Type B pancreatic cell (in vitro differentiated cells): ENCODE results near the gene KIF2B. TPM values are rescaled to one million over a fixed set of nuclear protein-coding genes. Genes with fewer than 3 reads are reported as not detected.

Source experiments
- DNase-seq: peaks from one replicate; pipeline ENCODE4 v3.0.0; 2021; ENCODE audit warnings: mixed read lengths; ENCODE audit not compliant: unreplicated experiment; ENCODE audit errors: extremely low spot score
- H3K27ac Mint-ChIP-seq: 2 replicates; pipeline ENCODE4 v1.8.0; 2021; ENCODE audit warnings: mild to moderate bottlenecking, mixed read lengths
- H3K27me3 Mint-ChIP-seq: 2 replicates; pipeline ENCODE4 v1.8.0; 2021; ENCODE audit warnings: mixed read lengths
- H3K36me3 Mint-ChIP-seq: 2 replicates; pipeline ENCODE4 v1.8.0; 2021; ENCODE audit warnings: mixed read lengths
- H3K4me1 Mint-ChIP-seq: one replicate; pipeline ENCODE4 v1.8.0; 2021; ENCODE audit warnings: mixed read lengths; ENCODE audit not compliant: unreplicated experiment
- H3K4me3 Mint-ChIP-seq: 2 replicates; pipeline ENCODE4 v1.8.0; 2021; ENCODE audit warnings: mild to moderate bottlenecking, mixed read lengths
- H3K9me3 Mint-ChIP-seq: 2 replicates; pipeline ENCODE4 v1.8.0; 2021; ENCODE audit warnings: mixed read lengths
- total RNA-seq: library from RNA; stranded (reverse); gene quantifications from 2 replicates; pipeline ENCODE4 v1.2.1, GENCODE V29; 2021; ENCODE audit warnings: low replicate concordance
- TF ChIP-seq, protein P1 (sequence below): fragments of 200-600 bp; sonication (generic); conservative IDR thresholded peaks from 2 replicates; pipeline ENCODE4 v1.5.0; 2021; ENCODE audit warnings: antibody characterized with exemption, mild to moderate bottlenecking

Gene KIF2B
- total RNA-seq, 1 donor from 2014 or later = not detected

DNA sequence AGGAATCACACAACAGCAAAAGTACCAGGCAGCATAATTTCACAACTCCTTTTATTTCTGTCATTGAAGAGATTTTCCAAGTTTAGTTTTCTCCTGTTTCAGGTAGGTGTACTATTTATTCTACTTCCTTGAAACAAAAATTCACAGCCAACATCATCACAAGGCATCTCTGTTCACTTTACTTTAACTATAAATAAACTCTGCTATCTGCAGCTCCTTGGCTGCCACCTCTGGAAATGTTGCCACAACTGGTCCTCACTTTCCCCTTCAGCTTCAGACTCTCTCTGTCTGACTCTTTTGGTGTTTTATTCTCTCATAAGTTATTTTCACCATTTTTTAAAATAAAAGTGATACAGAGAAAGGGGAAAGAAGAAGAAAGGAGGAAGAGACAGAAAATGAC lies 27.9 kb upstream of the KIF2B start:
- Mint-ChIP-seq H3K27me3 (peaks cover 3% of the 10 kb centered on the region), H3K27ac (no peak overlapping the region), H3K4me3 (no peak overlapping the region), H3K9me3 (no peaks in the 10 kb centered on the region), H3K4me1 (no peaks in the 10 kb centered on the region), H3K36me3 (no peaks in the 10 kb centered on the region)
- no peak for DNase-seq
- TF ChIP-seq, protein P1, sequence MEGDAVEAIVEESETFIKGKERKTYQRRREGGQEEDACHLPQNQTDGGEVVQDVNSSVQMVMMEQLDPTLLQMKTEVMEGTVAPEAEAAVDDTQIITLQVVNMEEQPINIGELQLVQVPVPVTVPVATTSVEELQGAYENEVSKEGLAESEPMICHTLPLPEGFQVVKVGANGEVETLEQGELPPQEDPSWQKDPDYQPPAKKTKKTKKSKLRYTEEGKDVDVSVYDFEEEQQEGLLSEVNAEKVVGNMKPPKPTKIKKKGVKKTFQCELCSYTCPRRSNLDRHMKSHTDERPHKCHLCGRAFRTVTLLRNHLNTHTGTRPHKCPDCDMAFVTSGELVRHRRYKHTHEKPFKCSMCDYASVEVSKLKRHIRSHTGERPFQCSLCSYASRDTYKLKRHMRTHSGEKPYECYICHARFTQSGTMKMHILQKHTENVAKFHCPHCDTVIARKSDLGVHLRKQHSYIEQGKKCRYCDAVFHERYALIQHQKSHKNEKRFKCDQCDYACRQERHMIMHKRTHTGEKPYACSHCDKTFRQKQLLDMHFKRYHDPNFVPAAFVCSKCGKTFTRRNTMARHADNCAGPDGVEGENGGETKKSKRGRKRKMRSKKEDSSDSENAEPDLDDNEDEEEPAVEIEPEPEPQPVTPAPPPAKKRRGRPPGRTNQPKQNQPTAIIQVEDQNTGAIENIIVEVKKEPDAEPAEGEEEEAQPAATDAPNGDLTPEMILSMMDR = no peak

DNA sequence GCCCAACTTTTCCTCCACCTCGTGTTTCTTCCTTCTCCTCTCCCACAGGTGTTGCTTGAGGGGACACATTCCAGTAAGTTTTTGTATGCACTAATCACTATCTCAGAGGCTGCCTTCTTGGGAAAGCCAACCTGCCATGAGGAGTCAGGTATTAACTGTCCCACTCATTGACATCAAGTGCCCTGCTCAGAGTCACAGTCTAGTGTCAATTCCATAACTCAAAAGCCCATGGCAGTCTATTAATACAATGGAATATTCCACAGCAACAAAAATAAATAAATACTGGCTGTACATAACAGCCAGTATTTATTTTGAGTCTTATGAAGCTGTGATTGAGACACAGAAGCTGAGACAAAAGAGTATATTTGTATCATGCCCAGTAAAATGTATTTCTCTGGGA lies 26.1 kb upstream of the KIF2B start:
- H3K4me1 Mint-ChIP-seq = no peaks in the 10 kb centered on the region
- no peak for DNase-seq
- no peak overlapping the region for H3K27ac Mint-ChIP-seq
- no peaks in the 10 kb centered on the region for H3K36me3 Mint-ChIP-seq
- H3K9me3 Mint-ChIP-seq = no peaks in the 10 kb centered on the region
- H3K27me3 Mint-ChIP-seq = peaks cover 3% of the 10 kb centered on the region
- TF ChIP-seq, protein P1 = no peak
- H3K4me3 Mint-ChIP-seq = no peak overlapping the region

DNA sequence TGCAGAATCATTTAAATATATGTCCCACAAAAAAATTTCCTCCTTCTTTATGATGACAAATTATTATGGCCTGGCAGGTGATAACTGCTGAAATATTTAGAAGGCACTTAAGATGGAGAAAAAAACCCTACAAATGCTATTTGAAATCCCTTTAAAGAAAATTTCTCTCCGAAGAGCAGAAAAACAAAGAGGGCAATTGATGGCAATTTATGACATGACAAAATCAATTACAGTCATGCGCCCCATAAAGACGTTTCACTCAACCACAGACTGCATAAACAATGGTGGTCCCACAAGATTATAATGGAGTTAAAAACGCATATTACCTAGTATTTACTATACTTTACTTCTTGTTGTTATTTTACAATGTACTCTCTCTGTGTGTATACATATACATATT lies 25.2 kb upstream of the KIF2B start:
- Mint-ChIP-seq H3K9me3 (no peaks in the 10 kb centered on the region), H3K27ac (no peak overlapping the region), H3K36me3 (no peaks in the 10 kb centered on the region), H3K27me3 (peaks cover 3% of the 10 kb centered on the region), H3K4me3 (no peak overlapping the region), H3K4me1 (no peaks in the 10 kb centered on the region)
- no peak for DNase-seq
- TF ChIP-seq, protein P1 = no peak

DNA sequence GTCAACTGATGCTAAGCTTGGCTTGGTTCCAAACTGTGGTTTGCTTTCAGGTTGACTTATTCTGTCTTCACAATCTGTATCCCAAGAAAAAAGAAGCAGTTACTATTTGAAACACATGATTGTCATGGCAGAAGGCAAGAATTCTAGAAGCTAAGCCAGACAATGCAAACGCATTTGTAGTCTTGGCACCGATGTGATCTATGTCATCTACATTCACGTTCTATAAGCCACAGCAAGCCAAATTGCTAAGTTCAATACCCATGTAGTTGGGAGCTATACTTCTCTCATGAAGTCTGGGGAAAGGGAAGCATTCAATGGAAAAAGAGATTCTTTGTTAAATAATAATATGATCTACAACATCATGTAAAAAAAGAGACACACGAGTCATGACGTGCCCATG lies 18.3 kb upstream of the KIF2B start:
- no peaks in the 10 kb centered on the region for H3K9me3 Mint-ChIP-seq
- TF ChIP-seq, protein P1 = no peak
- H3K4me1 Mint-ChIP-seq = no peaks in the 10 kb centered on the region
- H3K4me3 Mint-ChIP-seq = no peak overlapping the region
- no peaks in the 10 kb centered on the region for H3K27me3 Mint-ChIP-seq
- H3K27ac Mint-ChIP-seq = no peak overlapping the region
- DNase-seq = no peak
- H3K36me3 Mint-ChIP-seq = no peaks in the 10 kb centered on the region

DNA sequence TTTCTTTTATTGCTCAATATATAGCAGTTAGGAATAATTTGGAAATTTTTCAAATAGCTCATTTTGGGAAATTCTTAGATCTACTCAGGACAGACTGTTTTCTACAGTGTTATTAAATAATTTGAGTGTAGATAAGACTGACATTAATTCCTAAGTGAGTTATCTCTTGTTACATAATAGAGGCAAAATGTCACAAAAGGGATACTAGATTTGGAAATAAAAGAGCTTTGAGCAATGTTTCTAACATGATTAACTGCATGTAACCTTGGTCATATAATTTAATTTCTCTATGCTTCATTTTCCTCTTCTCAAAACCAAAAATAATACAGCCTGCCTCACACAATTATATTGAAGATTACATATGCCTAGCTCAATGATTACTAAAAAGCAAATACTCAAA lies 16.3 kb upstream of the KIF2B start:
- H3K9me3 Mint-ChIP-seq = no peaks in the 10 kb centered on the region
- no peaks in the 10 kb centered on the region for H3K36me3 Mint-ChIP-seq
- no peaks in the 10 kb centered on the region for H3K4me1 Mint-ChIP-seq
- H3K27ac Mint-ChIP-seq = no peak overlapping the region
- no peaks in the 10 kb centered on the region for H3K27me3 Mint-ChIP-seq
- no peak for DNase-seq
- H3K4me3 Mint-ChIP-seq = no peak overlapping the region
- TF ChIP-seq, protein P1 = no peak

DNA sequence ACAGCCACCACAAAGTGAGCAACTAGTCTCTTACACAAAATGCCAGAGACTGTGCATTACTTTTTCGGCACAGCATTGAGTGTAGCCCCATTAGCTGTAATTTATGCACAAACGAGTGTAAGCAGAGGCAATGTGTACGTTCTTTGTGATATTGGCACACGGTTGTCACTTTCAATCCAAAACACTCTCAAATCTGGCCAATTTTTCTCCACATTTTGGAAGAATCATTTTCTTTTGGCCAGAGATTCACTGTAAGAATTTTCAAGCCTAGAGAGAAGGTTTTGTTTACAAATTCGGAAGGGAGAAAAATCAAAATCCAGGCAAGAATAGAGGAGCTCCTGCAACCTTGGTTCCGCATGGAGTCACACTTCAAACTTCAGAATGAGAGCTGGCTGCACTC lies 15.4 kb upstream of the KIF2B start:
- no peak overlapping the region for H3K4me3 Mint-ChIP-seq
- H3K27ac Mint-ChIP-seq = no peak overlapping the region
- no peak for DNase-seq
- TF ChIP-seq, protein P1 = no peak
- H3K9me3 Mint-ChIP-seq = no peaks in the 10 kb centered on the region
- H3K36me3 Mint-ChIP-seq = no peaks in the 10 kb centered on the region
- no peaks in the 10 kb centered on the region for H3K27me3 Mint-ChIP-seq
- H3K4me1 Mint-ChIP-seq = no peaks in the 10 kb centered on the region
